Activated CD4-positive, CD25-positive, alpha-beta regulatory T cell treated with anti-CD3 and anti-CD28 coated beads, Interleukin-2, amount 50 U/mL, for 24 hours (primary cell): ENCODE data around the gene RTN4R.
"Not testable (repeated sequence)": the region's sequence is repeated elsewhere in the genome, so short reads cannot be mapped to it uniquely, and the experiment has no call there.

ENCODE experiments used
- ATAC-seq, 2 donors: fragments of 150-1000 bp; cut with Tn5 transposase; one replicate each; pipeline ENCODE4 v1.10.0; 2021; ENCODE audit warnings: mild to moderate bottlenecking in 1 of 2, moderate library complexity in 1 of 2

Gene RTN4R

GRCh38 chr22:20271114-20271994, 3.2 kb upstream of the RTN4R start:
- no peak for ATAC-seq

GRCh38 chr22:20270190-20271113, 2.3 kb upstream of the RTN4R start:
- not testable (repeated sequence) for ATAC-seq

- not testable (repeated sequence) for ATAC-seq
Measured at GRCh38 chr22:20269673-20270072, 1.6 kb upstream of the RTN4R start.

GRCh38 chr22:20269201-20269600, 1.1 kb upstream of the RTN4R start:
- ATAC-seq, result not testable (repeated sequence)

GRCh38 chr22:20267441-20268278, 458 bp downstream of the RTN4R start:
- ATAC-seq, result no peak

GRCh38 chr22:20266667-20267440, 1.3 kb downstream of the RTN4R start:
- not testable (repeated sequence) for ATAC-seq

- not testable (repeated sequence) for ATAC-seq
Measured at GRCh38 chr22:20265772-20266666, 2.1 kb downstream of the RTN4R start.

- ATAC-seq, result no peak
Measured at GRCh38 chr22:20264614-20265452, 3.3 kb downstream of the RTN4R start.

GRCh38 chr22:20263404-20264281, 4.5 kb downstream of the RTN4R start:
- not testable (repeated sequence) for ATAC-seq

- ATAC-seq, result no peak
Measured at GRCh38 chr22:20262582-20263147, 5.5 kb downstream of the RTN4R start.

- no peak for ATAC-seq
Measured at GRCh38 chr22:20261848-20262581, 6.1 kb downstream of the RTN4R start.

- ATAC-seq, result no peak
Measured at GRCh38 chr22:20260071-20260765, 7.9 kb downstream of the RTN4R start.

- ATAC-seq, result no peak
Measured at GRCh38 chr22:20259327-20259688, 8.8 kb downstream of the RTN4R start.

- no peak for ATAC-seq
Measured at GRCh38 chr22:20258584-20259326, 9.4 kb downstream of the RTN4R start.

GRCh38 chr22:20258021-20258299, 10.2 kb downstream of the RTN4R start:
- ATAC-seq, result no peak
